ENCODE measurements around the gene PFKM.

Gene PFKM

GRCh38 chr12:48104531-48104930 is 14.6 kb upstream of the PFKM start:
- no peak for TF ChIP-seq CTCF (IDR thresholded peaks at IDR 0.05; ENCODE audit: poor library complexity, severe bottlenecking)

GRCh38 chr12:48105321-48105866 is 13.8 kb upstream of the PFKM start:
- Histone ChIP-seq H3K36me3 (ENCODE audit: low read depth) (peaks cover 14% of the 10 kb centered on the region), H3K27me3 (ENCODE audit: insufficient read depth, poor library complexity, severe bottlenecking) (no peaks in the 10 kb centered on the region), H3K27ac (ENCODE audit: poor library complexity, severe bottlenecking) (peak overlapping the region; percentile 85), H3K4me3 (ENCODE audit: severe bottlenecking) (peak overlapping the region; percentile 79), H3K9me3 (ENCODE audit: severe bottlenecking) (no peaks in the 10 kb centered on the region), H3K4me1 (ENCODE audit: insufficient read depth, poor library complexity, severe bottlenecking) (peaks cover 7% of the 10 kb centered on the region)
- ATAC-seq (ENCODE audit: low read depth) (peak; percentile 53), DNase-seq (ENCODE audit: low spot score) (peak; percentile 61)
- no peak for TF ChIP-seq CTCF (IDR thresholded peaks at IDR 0.05; ENCODE audit: poor library complexity, severe bottlenecking)

More at GRCh38 chr12:48104531-48104930, 14.6 kb upstream of the PFKM start:
- H3K4me1 ChIP-seq (ENCODE audit: insufficient read depth, poor library complexity, severe bottlenecking), result peaks cover 7% of the 10 kb centered on the region
- DNase-seq (ENCODE audit: low spot score) (no peak), ATAC-seq (ENCODE audit: low read depth) (0 out of 3 replicates have a peak, but pooled peaks have one; percentile 9)
- H3K27ac ChIP-seq (ENCODE audit: poor library complexity, severe bottlenecking), result peak overlapping the region; percentile 85
- H3K36me3 ChIP-seq (ENCODE audit: low read depth), result peaks cover 22% of the 10 kb centered on the region
- H3K9me3 ChIP-seq (ENCODE audit: severe bottlenecking), result no peaks in the 10 kb centered on the region
- no peaks in the 10 kb centered on the region for H3K27me3 ChIP-seq (ENCODE audit: insufficient read depth, poor library complexity, severe bottlenecking)
- peak overlapping the region; percentile 79 for H3K4me3 ChIP-seq (ENCODE audit: severe bottlenecking)

GRCh38 chr12:48105867-48106680 is 13.1 kb upstream of the PFKM start, which contains the start of gene SENP1:
Gene SENP1, minus strand, starts transcription at chr12:48106079. Its CDS starts 4,607 bp downstream, at chr12:48101472.
- H3K9me3 ChIP-seq (ENCODE audit: severe bottlenecking), result no peaks in the 10 kb centered on the region
- no peak for TF ChIP-seq CTCF (IDR thresholded peaks at IDR 0.05; ENCODE audit: poor library complexity, severe bottlenecking)
- H3K36me3 ChIP-seq (ENCODE audit: low read depth), result peaks cover 9% of the 10 kb centered on the region
- peak within 1 kb of the TSS; percentile 85 for H3K27ac ChIP-seq (ENCODE audit: poor library complexity, severe bottlenecking)
- peak within 1 kb of the TSS; percentile 79 for H3K4me3 ChIP-seq (ENCODE audit: severe bottlenecking)
- no peaks in the 10 kb centered on the region for H3K27me3 ChIP-seq (ENCODE audit: insufficient read depth, poor library complexity, severe bottlenecking)
- peak; percentile 85 for DNase-seq (ENCODE audit: low spot score)
- peak; percentile 80 for ATAC-seq (ENCODE audit: low read depth)
- peaks cover 7% of the 10 kb centered on the region for H3K4me1 ChIP-seq (ENCODE audit: insufficient read depth, poor library complexity, severe bottlenecking)

GRCh38 chr12:48106681-48107613 is 12.2 kb upstream of the PFKM start:
- H3K27ac ChIP-seq (ENCODE audit: poor library complexity, severe bottlenecking), result peak overlapping the region; percentile 85
- TF ChIP-seq CTCF (IDR thresholded peaks at IDR 0.05; ENCODE audit: poor library complexity, severe bottlenecking), result no peak
- H3K27me3 ChIP-seq (ENCODE audit: insufficient read depth, poor library complexity, severe bottlenecking), result no peaks in the 10 kb centered on the region
- peaks cover 6% of the 10 kb centered on the region; the same call in 1 of the 2 replicates for H3K36me3 ChIP-seq (ENCODE audit: low read depth)
- no peaks in the 10 kb centered on the region for H3K9me3 ChIP-seq (ENCODE audit: severe bottlenecking)
- no peak for DNase-seq (ENCODE audit: low spot score)
- H3K4me1 ChIP-seq (ENCODE audit: insufficient read depth, poor library complexity, severe bottlenecking), result peaks cover 7% of the 10 kb centered on the region
- H3K4me3 ChIP-seq (ENCODE audit: severe bottlenecking), result peak overlapping the region; percentile 79
- no peak for ATAC-seq (ENCODE audit: low read depth)

Measured in RWPE2 (cell line).